GM13977 (cell line): ENCODE results near the gene CDK19.
"Not testable (repeated sequence)": the region's sequence is repeated elsewhere in the genome, so short reads cannot be mapped to it uniquely, and the experiment has no call there.

Experiments used
- DNase-seq: peaks from one replicate; pipeline ENCODE4 v3.0.0; 2012; ENCODE audit warnings: low spot score
- CTCF ChIP-seq: IDR thresholded peaks from 2 replicates; pipeline ENCODE4 v1.5.1; 2012; ENCODE audit warnings: mild to moderate bottlenecking, control low read depth; ENCODE audit not compliant: insufficient read depth; ENCODE audit errors: extremely low read depth, missing control alignments
- in situ Hi-C: fragments of 300-500 bp; cut with MboI; formaldehyde crosslinking; loops from one replicate; pipeline ENCODE4 v1.12.0; 2022; ENCODE audit warnings: low sequenced_read_pairs, low pct_unique_long_range_greater_than_20kb, mixed read lengths, inconsistent platforms; ENCODE audit not compliant: unreplicated experiment

Gene CDK19

GRCh38 chr6:110769923-110770322, 45.3 kb downstream of the CDK19 start:
- DNase-seq, result no peak
- no peak for TF ChIP-seq CTCF
- in situ Hi-C loops, result no loop called here

- DNase-seq, result no peak
- no peak for TF ChIP-seq CTCF
- in situ Hi-C loops, result no loop called here
These were observed 47.2 kb downstream of the CDK19 start for GRCh38 chr6:110768057-110768456.

GRCh38 chr6:110761371-110761770, 53.9 kb downstream of the CDK19 start:
- TF ChIP-seq CTCF, result no peak
- DNase-seq, result no peak
- in situ Hi-C loops, result no loop called here

GRCh38 chr6:110760589-110760988, 54.7 kb downstream of the CDK19 start:
- TF ChIP-seq CTCF, result no peak
- in situ Hi-C loops, result no loop called here
- DNase-seq, result no peak

GRCh38 chr6:110760098-110760497, 55.2 kb downstream of the CDK19 start:
- in situ Hi-C loops, DNase-seq: not testable (repeated sequence)

GRCh38 chr6:110757926-110758325, 57.3 kb downstream of the CDK19 start:
- no peak for DNase-seq
- in situ Hi-C loops, result no loop called here
- TF ChIP-seq CTCF, result no peak

GRCh38 chr6:110756817-110757216, 58.5 kb downstream of the CDK19 start:
- peak; percentile 30 for DNase-seq
- no peak for TF ChIP-seq CTCF
- in situ Hi-C loops, result no loop called here

- TF ChIP-seq CTCF, result no peak
- DNase-seq, result no peak
- in situ Hi-C loops, result no loop called here
These were observed 59.8 kb downstream of the CDK19 start for GRCh38 chr6:110755411-110755834.

- DNase-seq, in situ Hi-C loops: not testable (repeated sequence)
These were observed 61.2 kb downstream of the CDK19 start for GRCh38 chr6:110753936-110754668.
